Pancreas (tissue), 10 donors: ENCODE data around the gene RREB1. TPM values are rescaled to one million over a fixed set of nuclear protein-coding genes. Genes with fewer than 3 reads are reported as not detected.
A peak's percentile ranks its signal among the peaks of the same experiment; 100 is the strongest.

Experiments
- ATAC-seq, 4 donors: fragments of 200-7000 bp; cut with Tn5 transposase; one replicate each; pipeline versions ENCODE4 v1.8.0 to v1.9.1; 2020; ENCODE audit warnings: mild to moderate bottlenecking in 4 of 4, moderate library complexity in 4 of 4
- DNase-seq, 6 donors: peaks; one replicate each; pipeline ENCODE4 v3.0.0-alpha.2; 2020
- FAIRE-seq: peaks from 2 replicates; lab custom pipeline; 2012; peaks lifted over from hg19 to GRCh38; lab: Jason Lieb, UNC
- H3K27ac ChIP-seq, 4 donors: fragments of 200-600 bp; sonication (generic); 1 replicate in 3 of 4; 2 replicates in 1 of 4; pipeline versions ENCODE4 v1.5.0 to v1.8.0; 2020
- H3K27me3 ChIP-seq, 4 donors: fragments of 200-600 bp; one replicate each; pipeline ENCODE4 v1.8.0; 2021
- H3K36me3 ChIP-seq, 3 donors: fragments of 200-600 bp; sonication (generic) in 1 of 3; one replicate each; pipeline versions ENCODE4 v1.5.0 to v1.8.0; 2020 to 2021
- H3K4me1 ChIP-seq, 3 donors: fragments of 200-600 bp; one replicate each; pipeline ENCODE4 v1.8.0; 2021
- H3K4me3 ChIP-seq, 4 donors: fragments of 200-600 bp; sonication (generic) in 2 of 4; one replicate each; pipeline versions ENCODE4 v1.5.0 to v1.8.0; 2020 to 2021
- H3K9me3 ChIP-seq, 4 donors: fragments of 200-600 bp; one replicate each; pipeline ENCODE4 v1.8.0; 2021
- CTCF ChIP-seq, 4 donors: fragments of 200-600 bp; sonication (generic) in 3 of 4; IDR thresholded peaks; one replicate each; pipeline versions ENCODE4 v1.5.0 to v1.8.0; 2021; ENCODE audit warnings: antibody characterized with exemption in 4 of 4
- WGBS, 2 donors: extraction: QIAGEN DNeasy Blood & Tissue Kit; methylation state at CpG; one replicate each; pipeline ENCODE4 v1.1.7; 2013; 5-methylcytosine and 5-hydroxymethylcytosine counted together
- intact Hi-C, 3 donors: fragments of 100-400 bp; cut with DNase I; formaldehyde crosslinking; loops; one replicate each; pipeline versions ENCODE4 v1.11.1 to v1.14.2; 2022
- polyA plus RNA-seq, 2 donors: library from polyadenylated mRNA; stranded (reverse); fragments of 200-250 nt; gene quantifications; one replicate each; pipeline ENCODE4 v1.2.3, GENCODE V29; 2013
- total RNA-seq, 6 donors: library from RNA; stranded (reverse); fragmentation: NEBNext Ultra II Directional in 4 of 6; extraction: Animal tissue kit (Norgen Biotek cat#: 25700) in 4 of 6; gene quantifications; one replicate each; pipeline versions ENCODE4 v1.2.1 to v1.2.4, GENCODE V29; 2021 to 2023
- donor health status: healthy with polysubstance abuse.
- donor health status: DM: no; HTN: no; CAD: no; lungs with moderate emphysema.
- donor health status: DM: no; HTN: no; CAD: no.
- donor health status: control.
- donor health status: control.
- donor health status: Bipolar disorder and iron deficiency.
- donor health status: DM: yes; HTN: yes; CAD: no.
- donor health status: DM: no; HTN: no; CAD: no.
- donor health status: DM: no; HTN: no; CAD: no.
- donor health status: DM: yes; HTN: yes; CAD: no.

Gene RREB1
- total and polyA plus RNA-seq, 8 donors = 8.9 to 45.3 (median 29.1) TPM

- Histone ChIP-seq H3K27me3 (no peaks in the 10 kb centered on the region), H3K4me1 (peaks cover 19 to 28% (median 28%) of the 10 kb centered on the region in 3 donors), H3K36me3 (peaks cover 3 to 41% (median 27%) of the 10 kb centered on the region in 3 donors), H3K4me3 (no peak overlapping the region), H3K9me3 (no peaks in the 10 kb centered on the region), H3K27ac (no peak overlapping the region)
- WGBS, 2 donors = 77 to 95% methylated on average over 2 of the region's 2 CpGs
- intact Hi-C loops = no loop called here
- no peak for FAIRE-seq
- ATAC-seq = no peak
- TF ChIP-seq CTCF (IDR thresholded peaks at IDR 0.05) = no peak
- DNase-seq = no peak
Measured at GRCh38 chr6:7232351-7232750, 124.6 kb downstream of the RREB1 start.

GRCh38 chr6:7234547-7234946 is 126.8 kb downstream of the RREB1 start:
- TF ChIP-seq CTCF (IDR thresholded peaks at IDR 0.05) = no peak
- H3K4me3 ChIP-seq = no peak overlapping the region
- peak overlapping the region; percentile 74 to 93 (median 83) for H3K27ac ChIP-seq
- H3K9me3 ChIP-seq = no peaks in the 10 kb centered on the region
- intact Hi-C loops = no loop called here
- FAIRE-seq (no peak), DNase-seq (peak in 1 of 6 donors; percentile 10), ATAC-seq (no peak)
- H3K36me3 ChIP-seq = peaks cover 3 to 28% (median 19%) of the 10 kb centered on the region in 3 donors
- peaks cover 39 to 46% (median 45%) of the 10 kb centered on the region in 3 donors for H3K4me1 ChIP-seq
- no peaks in the 10 kb centered on the region for H3K27me3 ChIP-seq
- 96% methylated on average over 3 of the region's 3 CpGs for WGBS, 2 donors

- peaks cover 0 to 16% (median 7%) of the 10 kb centered on the region in 3 donors for H3K36me3 ChIP-seq
Measured at GRCh38 chr6:7235712-7236305, 128.0 kb downstream of the RREB1 start.

GRCh38 chr6:7236306-7237209 is 128.8 kb downstream of the RREB1 start:
- peak; percentile 34 to 58 (median 36) for ATAC-seq
- WGBS, 2 donors = 32 to 33% methylated on average over 8 of the region's 8 CpGs
- Histone ChIP-seq H3K9me3 (no peaks in the 10 kb centered on the region), H3K27me3 (no peaks in the 10 kb centered on the region), H3K4me3 (peak overlapping the region in 1 of 4 donors; percentile 15), H3K4me1 (peaks cover 59 to 65% (median 65%) of the 10 kb centered on the region in 3 donors), H3K27ac (peak overlapping the region; percentile 74 to 93 (median 83)), H3K36me3 (peaks cover 0 to 10% (median 4%) of the 10 kb centered on the region in 3 donors)
- no peak for TF ChIP-seq CTCF (IDR thresholded peaks at IDR 0.05)
- no peak for FAIRE-seq
- intact Hi-C loops = no loop called here
- DNase-seq = peak in 2 of 6 donors; percentile 54 to 62

More at GRCh38 chr6:7235712-7236305, 128.0 kb downstream of the RREB1 start:
- ATAC-seq (peak; percentile 67 to 75 (median 68)), DNase-seq (peak in 4 of 6 donors; percentile 75 to 87 (median 80)), FAIRE-seq (no peak)
- TF ChIP-seq CTCF (IDR thresholded peaks at IDR 0.05) = no peak
- H3K9me3 ChIP-seq = no peaks in the 10 kb centered on the region
- intact Hi-C loops = no loop called here
- H3K4me3 ChIP-seq = peak overlapping the region in 1 of 4 donors; percentile 15
- no peaks in the 10 kb centered on the region for H3K27me3 ChIP-seq
- peaks cover 52 to 58% (median 57%) of the 10 kb centered on the region in 3 donors for H3K4me1 ChIP-seq
- 16 to 18% methylated on average over 9 of the region's 9 CpGs for whole genome bisulfite sequencing, 2 donors
- peak overlapping the region; percentile 74 to 93 (median 83) for H3K27ac ChIP-seq
